ENCODE results near the gene SLC35B1. TPM values are rescaled to one million over a fixed set of nuclear protein-coding genes. Genes with fewer than 3 reads are reported as not detected.

SLC35B1 gene
- total and polyA plus RNA-seq, 3 experiments from 2014 or later: 34.6 to 88.9 (median 82.8) TPM

DNA sequence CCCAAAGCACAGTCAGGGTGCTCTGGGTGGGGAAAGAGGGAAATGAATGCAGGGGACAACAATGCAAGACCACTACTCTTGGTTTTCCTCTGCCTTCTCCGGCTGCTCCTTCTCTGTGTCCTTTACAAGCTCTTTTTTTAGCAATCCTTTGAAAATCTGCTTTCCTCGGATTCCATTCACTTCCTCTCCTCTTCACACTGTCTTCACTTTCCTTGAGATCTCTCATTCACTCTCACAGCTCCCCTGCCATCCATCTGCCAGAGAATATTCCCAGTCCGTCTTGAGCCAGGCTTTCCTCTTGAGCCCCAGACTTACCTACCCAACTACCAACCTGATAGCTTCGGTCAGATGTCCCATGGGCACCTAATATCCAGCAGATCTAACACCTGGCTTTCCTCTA is 18.9 kb downstream of the SLC35B1 start:
- Histone ChIP-seq H3K27ac (ENCODE audit: low read depth, low read length) (no peak overlapping the region), H3K4me3 (ENCODE audit: low read length) (peak overlapping the region; percentile 26)

DNA sequence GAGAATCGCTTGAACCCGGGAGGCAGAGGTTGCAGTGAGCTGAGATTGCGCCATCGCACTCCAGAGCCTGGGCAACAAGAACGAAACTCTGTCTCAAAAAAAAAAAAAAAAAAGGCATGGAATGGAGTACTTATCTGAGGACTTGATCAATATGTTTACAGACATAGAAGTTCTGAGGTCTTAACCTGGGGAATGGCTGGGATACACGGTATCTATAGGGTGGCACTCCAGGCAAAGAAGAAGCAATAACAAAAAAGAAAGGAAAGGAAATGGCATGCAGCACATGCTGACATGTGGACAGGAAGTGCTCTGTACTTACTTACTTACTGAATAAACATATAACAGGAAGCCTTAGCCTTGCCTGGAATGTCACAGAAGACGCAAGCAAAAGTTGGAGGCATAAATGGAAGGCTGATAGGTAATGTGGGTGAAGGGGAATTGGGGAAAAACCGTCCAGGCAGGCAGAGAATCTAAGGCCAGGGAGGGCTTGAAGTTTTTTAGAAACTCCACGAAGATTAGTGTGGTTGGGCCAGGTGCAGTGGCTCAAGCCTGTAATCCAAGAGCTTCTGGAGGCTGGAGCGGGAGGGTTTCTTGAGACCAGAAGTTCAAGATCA is 19.8 kb downstream of the SLC35B1 start:
- no peak overlapping the region for H3K27ac ChIP-seq (ENCODE audit: low read depth, low read length)
- peak overlapping the region; percentile 50 to 96 (median 92) for H3K27ac Mint-ChIP-seq
- no peaks in the 10 kb centered on the region for H3K9me3 ChIP-seq (ENCODE audit: low read length)
- peaks cover 33 to 45% (median 35%) of the 10 kb centered on the region in 3 donors for H3K4me1 Mint-ChIP-seq
- no peaks in the 10 kb centered on the region for H3K27me3 Mint-ChIP-seq
- peak overlapping the region; percentile 77 for H3K4me3 ChIP-seq (ENCODE audit: low read length)
- H3K9me3 Mint-ChIP-seq: no peaks in the 10 kb centered on the region
- H3K4me3 Mint-ChIP-seq: peak overlapping the region; percentile 64 to 90 (median 85)
- ChIA-PET CTCF (interaction anchor here (0.9 to 13.0 kb wide), 8 partner anchors 8 to 131 kb away, joined by 3 to 169 read pairs (median 3); partner anchors contain the start of gene NXPH3), POLR2A (interaction anchor here (0.6 to 1.2 kb wide), 2 partner anchors 11 to 64 kb away, joined by 3 to 8 read pairs; no protein-coding TSS in a partner anchor)
- peaks cover 34% of the 10 kb centered on the region for H3K4me1 ChIP-seq (ENCODE audit: insufficient read depth, low read length)
- H3K27me3 ChIP-seq (ENCODE audit: insufficient read depth, low read length, poor library complexity, severe bottlenecking): no peaks in the 10 kb centered on the region
- peak in 2 of 5 donors; percentile 36 to 59 for DNase-seq
- no peaks in the 10 kb centered on the region for H3K36me3 ChIP-seq (ENCODE audit: insufficient read depth, low read length)
- H3K36me3 Mint-ChIP-seq: peaks cover 2 to 4% (median 3%) of the 10 kb centered on the region in 3 donors

More for the DNA sequence above, 18.9 kb downstream of the SLC35B1 start:
- ChIA-PET CTCF (interaction anchor here (0.9 to 13.0 kb wide), 5 partner anchors 9 to 132 kb away, joined by 3 to 169 read pairs (median 3); no protein-coding TSS in a partner anchor), POLR2A (no interaction called here)
- Mint-ChIP-seq H3K27ac (peak overlapping the region in 7 of 8 donors; percentile 11 to 88 (median 78)), H3K4me3 (peak overlapping the region; percentile 2 to 90 (median 74)), H3K4me1 (peaks cover 33 to 45% (median 36%) of the 10 kb centered on the region in 3 donors), H3K9me3 (no peaks in the 10 kb centered on the region), H3K36me3 (peaks cover 2 to 4% (median 3%) of the 10 kb centered on the region in 3 donors), H3K27me3 (no peaks in the 10 kb centered on the region)
- no peak for DNase-seq
- no peaks in the 10 kb centered on the region for H3K27me3 ChIP-seq (ENCODE audit: insufficient read depth, low read length, poor library complexity, severe bottlenecking)
- H3K36me3 ChIP-seq (ENCODE audit: insufficient read depth, low read length): no peaks in the 10 kb centered on the region
- peaks cover 34% of the 10 kb centered on the region for H3K4me1 ChIP-seq (ENCODE audit: insufficient read depth, low read length)
- H3K9me3 ChIP-seq (ENCODE audit: low read length): no peaks in the 10 kb centered on the region

DNA sequence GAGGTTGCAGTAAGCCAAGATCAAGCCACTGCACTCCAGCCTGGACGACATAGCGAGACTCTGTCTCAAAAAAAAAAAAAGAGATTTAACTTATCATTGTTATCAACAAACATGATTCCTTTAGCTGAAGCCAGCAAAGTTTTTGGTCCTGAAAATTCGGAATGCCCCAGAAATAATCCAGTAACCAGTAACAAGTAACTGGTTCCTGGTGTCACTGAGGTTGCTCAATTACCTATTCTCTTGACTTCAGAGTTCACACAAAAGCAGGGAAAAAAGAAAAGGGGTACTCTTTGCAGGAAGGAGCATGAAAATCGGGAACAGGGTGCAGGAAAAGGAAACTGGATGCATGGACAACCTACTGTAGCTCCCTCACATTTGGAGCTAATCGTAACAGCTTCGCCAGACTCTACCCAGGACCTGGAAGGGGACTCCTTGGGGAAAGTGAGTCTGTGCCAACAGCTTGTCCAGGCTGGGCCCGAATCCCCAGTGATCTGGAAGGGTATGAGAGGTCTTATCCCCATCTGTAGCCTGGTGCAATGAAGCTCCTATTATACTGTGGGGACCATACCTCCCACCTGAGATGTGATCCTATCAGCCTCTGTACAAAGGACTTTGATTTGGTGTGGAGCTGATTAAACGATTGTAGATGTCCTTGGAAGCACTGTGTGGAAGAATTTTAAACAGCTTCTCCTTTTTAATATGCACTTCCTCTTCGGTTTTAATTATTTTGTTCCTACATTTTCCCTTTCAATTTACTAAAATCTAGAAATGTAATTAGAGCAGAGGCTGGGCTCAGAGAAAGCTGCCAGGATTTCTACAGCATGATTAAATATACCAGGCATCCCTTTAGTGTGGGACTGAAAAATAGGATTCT is 26.4 kb downstream of the SLC35B1 start:
- POLR2A ChIA-PET: interaction anchor here (0.7 kb wide), 1 partner anchor 11 kb away, joined by 5 read pairs; no protein-coding TSS in a partner anchor
- Histone ChIP-seq H3K9me3 (ENCODE audit: low read length) (no peaks in the 10 kb centered on the region), H3K27ac (ENCODE audit: low read depth, low read length) (no peak overlapping the region), H3K27me3 (ENCODE audit: insufficient read depth, low read length, poor library complexity, severe bottlenecking) (no peaks in the 10 kb centered on the region), H3K4me1 (ENCODE audit: insufficient read depth, low read length) (peaks cover 13% of the 10 kb centered on the region), H3K36me3 (ENCODE audit: insufficient read depth, low read length) (no peaks in the 10 kb centered on the region), H3K4me3 (ENCODE audit: low read length) (no peak overlapping the region)
- Mint-ChIP-seq H3K36me3 (peaks cover 0 to 9% (median 0%) of the 10 kb centered on the region in 3 donors), H3K27ac (no peak overlapping the region), H3K9me3 (peaks cover 0 to 5% (median 2%) of the 10 kb centered on the region in 5 donors), H3K27me3 (peaks cover 0 to 10% of the 10 kb centered on the region in 2 donors), H3K4me1 (peaks cover 18 to 20% (median 19%) of the 10 kb centered on the region in 3 donors), H3K4me3 (no peak overlapping the region)
- CTCF ChIA-PET: interaction anchor here (1.5 to 2.1 kb wide), 4 partner anchors 9 to 125 kb away, joined by 3 to 11 read pairs (median 4); no protein-coding TSS in a partner anchor
- DNase-seq: no peak

DNA sequence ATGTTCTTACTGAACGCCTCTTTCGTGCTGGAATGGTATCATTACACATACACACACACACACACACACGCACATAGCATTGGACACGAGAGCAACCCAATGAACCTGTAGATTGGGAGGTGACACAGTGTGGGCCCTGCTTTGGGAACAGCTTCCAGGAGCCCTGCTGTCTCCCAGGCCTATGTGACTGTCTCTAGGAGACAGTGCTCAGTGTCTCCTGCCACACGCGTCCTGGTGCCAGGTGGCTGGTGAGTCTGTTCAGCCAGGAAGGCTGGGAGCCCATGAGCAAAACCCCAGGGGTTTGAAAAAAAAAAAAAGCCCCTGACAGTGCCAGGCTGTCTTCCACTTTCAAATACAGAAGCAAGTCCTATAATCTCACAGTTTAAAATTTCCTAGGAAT is 27.4 kb downstream of the SLC35B1 start:
- Histone ChIP-seq H3K4me3 (ENCODE audit: low read length) (no peak overlapping the region), H3K27me3 (ENCODE audit: insufficient read depth, low read length, poor library complexity, severe bottlenecking) (no peaks in the 10 kb centered on the region), H3K4me1 (ENCODE audit: insufficient read depth, low read length) (peaks cover 23% of the 10 kb centered on the region), H3K9me3 (ENCODE audit: low read length) (no peaks in the 10 kb centered on the region), H3K36me3 (ENCODE audit: insufficient read depth, low read length) (no peaks in the 10 kb centered on the region), H3K27ac (ENCODE audit: low read depth, low read length) (no peak overlapping the region)
- Mint-ChIP-seq H3K4me3 (no peak overlapping the region), H3K27me3 (peaks cover 0 to 10% of the 10 kb centered on the region in 2 donors), H3K9me3 (peaks cover 0 to 5% (median 2%) of the 10 kb centered on the region in 5 donors), H3K27ac (peak overlapping the region in 1 of 8 donors; percentile 26), H3K36me3 (peaks cover 0 to 13% (median 0%) of the 10 kb centered on the region in 3 donors), H3K4me1 (peaks cover 28 to 30% (median 29%) of the 10 kb centered on the region in 3 donors)
- POLR2A ChIA-PET: interaction anchor here (1.0 kb wide), 1 partner anchor 16 kb away, joined by 4 read pairs; no protein-coding TSS in a partner anchor
- no peak for DNase-seq
- CTCF ChIA-PET: interaction anchor here (0.7 to 2.1 kb wide), 3 partner anchors 10 to 109 kb away, joined by 3 to 10 read pairs (median 4); no protein-coding TSS in a partner anchor

DNA sequence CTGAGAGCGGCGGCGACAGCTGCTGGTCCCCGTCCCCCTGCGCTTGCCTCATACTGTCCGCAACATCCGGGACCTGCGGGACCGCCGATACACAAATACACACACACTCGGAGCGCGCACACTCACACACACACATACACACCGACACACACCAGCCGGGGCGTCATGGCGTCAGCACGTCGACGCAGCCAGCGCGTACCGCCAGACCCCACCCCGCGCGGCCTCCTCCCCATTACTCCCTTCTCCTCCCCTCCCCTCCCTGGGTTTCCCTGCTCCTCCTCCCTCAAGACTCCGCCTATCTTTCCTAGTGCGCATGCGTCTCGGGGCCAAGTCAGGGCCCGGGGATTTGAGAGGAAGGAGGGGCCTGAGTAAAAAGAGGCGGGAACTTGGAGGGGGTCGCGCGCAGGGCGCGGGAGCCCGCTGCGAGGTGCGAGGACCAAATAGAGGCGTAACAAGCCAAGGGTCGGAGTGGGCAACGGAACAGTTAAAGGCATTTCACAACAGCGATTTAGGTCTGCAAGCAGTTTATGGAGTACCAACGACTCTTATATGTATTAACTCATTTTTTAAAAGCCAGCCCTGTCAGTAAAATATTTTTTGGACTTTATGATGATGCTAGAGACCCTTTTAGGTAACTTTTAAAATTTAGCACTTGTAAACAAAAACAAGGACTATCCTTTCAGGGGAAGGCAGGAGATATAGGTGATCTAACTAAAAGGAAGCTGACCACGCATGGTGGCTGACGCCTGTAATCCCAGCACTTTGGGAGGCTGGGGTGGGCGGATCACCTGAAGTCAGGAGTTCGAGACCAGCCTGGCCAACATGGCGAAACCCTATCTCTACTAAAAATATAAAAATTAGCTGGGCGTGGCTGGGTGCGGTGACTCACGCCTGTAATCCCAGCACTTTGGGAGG is 29.6 kb downstream of the SLC35B1 start, which contains the start of gene SPOP:
Gene SPOP, minus strand, starts transcription at position 165 of the 915 bp plus-strand sequence. CDS start 55,287 bp downstream, outside the sequence.
- H3K27ac ChIP-seq (ENCODE audit: low read depth, low read length): peak within 1 kb of the TSS; percentile 96
- H3K4me3 ChIP-seq (ENCODE audit: low read length): peak within 1 kb of the TSS; percentile 87
- peak; percentile 98 to 100 (median 99) for DNase-seq
- H3K9me3 ChIP-seq (ENCODE audit: low read length): no peaks in the 10 kb centered on the region
- no peaks in the 10 kb centered on the region for H3K36me3 ChIP-seq (ENCODE audit: insufficient read depth, low read length)
- peaks cover 0 to 5% (median 2%) of the 10 kb centered on the region in 5 donors for H3K9me3 Mint-ChIP-seq
- CTCF ChIA-PET: interaction anchor here (1.0 to 2.1 kb wide), 4 partner anchors 18 to 108 kb away, joined by 3 to 10 read pairs (median 4); partner anchors contain the start of gene SLC35B1
- H3K27me3 Mint-ChIP-seq: peaks cover 0 to 10% of the 10 kb centered on the region in 2 donors
- H3K36me3 Mint-ChIP-seq: peaks cover 0 to 28% (median 3%) of the 10 kb centered on the region in 3 donors
- peaks cover 43 to 50% (median 49%) of the 10 kb centered on the region in 3 donors for H3K4me1 Mint-ChIP-seq
- POLR2A ChIA-PET: interaction anchor here (0.8 to 1.3 kb wide), 3 partner anchors 9 to 86 kb away, joined by 4 to 8 read pairs (median 6); partner anchors contain the start of gene FAM117A
- peak within 1 kb of the TSS; percentile 90 to 99 (median 98) for H3K27ac Mint-ChIP-seq
- peak within 1 kb of the TSS; percentile 90 to 98 (median 92) for H3K4me3 Mint-ChIP-seq
- H3K27me3 ChIP-seq (ENCODE audit: insufficient read depth, low read length, poor library complexity, severe bottlenecking): no peaks in the 10 kb centered on the region
- peaks cover 37% of the 10 kb centered on the region for H3K4me1 ChIP-seq (ENCODE audit: insufficient read depth, low read length)

DNA sequence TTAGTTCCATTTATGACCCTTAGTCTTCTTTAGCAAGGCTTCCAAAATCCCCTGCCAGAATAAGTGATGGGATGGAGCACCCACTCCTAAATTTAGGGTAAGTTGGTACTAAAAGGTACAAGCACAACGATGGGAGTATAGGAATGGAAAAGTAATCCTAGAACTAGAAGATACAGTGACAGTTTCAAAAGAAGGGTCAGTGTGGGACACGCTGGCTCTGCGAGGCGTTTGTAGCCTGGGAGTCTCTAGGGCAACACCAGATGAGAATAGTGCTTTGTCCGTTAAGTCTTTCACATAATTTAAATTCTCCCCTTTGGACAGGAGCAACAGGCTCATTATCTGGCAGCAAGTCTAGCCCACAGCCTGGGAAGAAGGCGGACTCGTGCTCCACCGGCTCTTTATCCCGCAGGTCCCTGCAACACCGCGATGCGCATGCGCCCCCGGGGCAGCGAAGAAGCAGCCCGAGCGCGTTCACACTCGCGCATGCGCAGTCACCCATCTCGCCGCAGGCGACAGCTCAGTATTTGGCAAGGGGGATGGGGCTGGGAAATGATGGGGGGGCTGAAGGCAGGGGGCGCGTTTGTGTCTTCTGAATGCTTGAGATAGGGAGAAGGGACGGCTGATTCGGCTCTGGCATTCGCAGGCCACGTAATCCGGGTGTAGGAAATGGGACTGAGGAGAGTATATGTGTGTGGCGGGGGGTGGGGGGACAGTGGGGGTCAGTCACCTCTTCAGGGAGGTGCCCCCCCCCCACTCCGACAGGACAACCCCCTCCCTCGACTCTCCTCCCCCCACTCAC is 30.4 kb downstream of the SLC35B1 start:
- DNase-seq: peak; percentile 93 to 99 (median 96)
- Mint-ChIP-seq H3K4me1 (peaks cover 47 to 56% (median 56%) of the 10 kb centered on the region in 3 donors), H3K27ac (peak overlapping the region; percentile 90 to 99 (median 98)), H3K36me3 (peaks cover 0 to 34% (median 3%) of the 10 kb centered on the region in 3 donors), H3K27me3 (peaks cover 0 to 10% of the 10 kb centered on the region in 2 donors), H3K4me3 (peak overlapping the region; percentile 90 to 98 (median 92)), H3K9me3 (peaks cover 0 to 5% (median 2%) of the 10 kb centered on the region in 5 donors)
- H3K27ac ChIP-seq (ENCODE audit: low read depth, low read length): peak overlapping the region; percentile 96
- H3K4me3 ChIP-seq (ENCODE audit: low read length): peak overlapping the region; percentile 87
- H3K9me3 ChIP-seq (ENCODE audit: low read length): no peaks in the 10 kb centered on the region
- POLR2A ChIA-PET: interaction anchor here (0.6 to 1.3 kb wide), 12 partner anchors 10 to 826 kb away, joined by 3 to 8 read pairs (median 4); partner anchors contain the start of genes FAM117A and SLC35B1
- CTCF ChIA-PET: interaction anchor here (0.6 to 2.0 kb wide), 5 partner anchors 19 to 268 kb away, joined by 3 to 7 read pairs (median 4); partner anchors contain the start of gene SLC35B1
- H3K27me3 ChIP-seq (ENCODE audit: insufficient read depth, low read length, poor library complexity, severe bottlenecking): no peaks in the 10 kb centered on the region
- no peaks in the 10 kb centered on the region for H3K36me3 ChIP-seq (ENCODE audit: insufficient read depth, low read length)
- peaks cover 42% of the 10 kb centered on the region for H3K4me1 ChIP-seq (ENCODE audit: insufficient read depth, low read length)

Data from CD8-positive, alpha-beta memory T cell (primary cell).